Transverse colon (tissue), 4 donors: ENCODE results near the gene HEBP2.

Experiments
- CTCF ChIP-seq, 5 experiments: fragments of 200-600 bp in 3 of 5; fragments of 450-650 bp in 2 of 5; sonication (generic) in 3 of 5; IDR thresholded peaks; 1 replicate in 2 of 5; 2 replicates in 3 of 5; pipeline ENCODE4 v1.5.1; 2016 to 2017; ENCODE audit warnings: antibody characterized with exemption in 5 of 5, inconsistent platforms in 3 of 5, mild to moderate bottlenecking in 2 of 5, moderate library complexity in 1 of 5
- POLR2A ChIP-seq: fragments of 450-650 bp; IDR thresholded peaks from one replicate; pipeline ENCODE4 v1.6.1; 2016; ENCODE audit warnings: antibody characterized with exemption, mild to moderate bottlenecking, moderate library complexity
- POLR2AphosphoS5 ChIP-seq, 3 donors: sonication (generic); formaldehyde crosslinking; IDR thresholded peaks; one replicate each; pipeline ENCODE4 v1.6.1; 2016; ENCODE audit warnings: antibody characterized with exemption in 3 of 3

- TF ChIP-seq POLR2A: no peak
- no peak for TF ChIP-seq CTCF (IDR thresholded peaks at IDR 0.05)
- no peak for TF ChIP-seq POLR2AphosphoS5 (IDR thresholded peaks at IDR 0.05)
Measured at GRCh38 chr6:138439546-138439945, 35.5 kb downstream of the HEBP2 start.
